Type B pancreatic cell (in vitro differentiated cells): ENCODE data around the gene MMP25. TPM values are rescaled to one million over a fixed set of nuclear protein-coding genes. Genes with fewer than 3 reads are reported as not detected.

Experiments used
- DNase-seq: peaks from one replicate; pipeline ENCODE4 v3.0.0; 2021; ENCODE audit warnings: mixed read lengths; ENCODE audit not compliant: unreplicated experiment; ENCODE audit errors: extremely low spot score
- H3K27ac Mint-ChIP-seq: 2 replicates; pipeline ENCODE4 v1.8.0; 2021; ENCODE audit warnings: mild to moderate bottlenecking, mixed read lengths
- H3K27me3 Mint-ChIP-seq: 2 replicates; pipeline ENCODE4 v1.8.0; 2021; ENCODE audit warnings: mixed read lengths
- H3K36me3 Mint-ChIP-seq: 2 replicates; pipeline ENCODE4 v1.8.0; 2021; ENCODE audit warnings: mixed read lengths
- H3K4me1 Mint-ChIP-seq: one replicate; pipeline ENCODE4 v1.8.0; 2021; ENCODE audit warnings: mixed read lengths; ENCODE audit not compliant: unreplicated experiment
- H3K4me3 Mint-ChIP-seq: 2 replicates; pipeline ENCODE4 v1.8.0; 2021; ENCODE audit warnings: mild to moderate bottlenecking, mixed read lengths
- H3K9me3 Mint-ChIP-seq: 2 replicates; pipeline ENCODE4 v1.8.0; 2021; ENCODE audit warnings: mixed read lengths
- total RNA-seq: library from RNA; stranded (reverse); gene quantifications from 2 replicates; pipeline ENCODE4 v1.2.1, GENCODE V29; 2021; ENCODE audit warnings: low replicate concordance
- TF ChIP-seq, protein P1 (sequence below): fragments of 200-600 bp; sonication (generic); conservative IDR thresholded peaks from 2 replicates; pipeline ENCODE4 v1.5.0; 2021; ENCODE audit warnings: antibody characterized with exemption, mild to moderate bottlenecking

MMP25 gene
- total RNA-seq, 1 donor from 2014 or later: 0.14 TPM

DNA sequence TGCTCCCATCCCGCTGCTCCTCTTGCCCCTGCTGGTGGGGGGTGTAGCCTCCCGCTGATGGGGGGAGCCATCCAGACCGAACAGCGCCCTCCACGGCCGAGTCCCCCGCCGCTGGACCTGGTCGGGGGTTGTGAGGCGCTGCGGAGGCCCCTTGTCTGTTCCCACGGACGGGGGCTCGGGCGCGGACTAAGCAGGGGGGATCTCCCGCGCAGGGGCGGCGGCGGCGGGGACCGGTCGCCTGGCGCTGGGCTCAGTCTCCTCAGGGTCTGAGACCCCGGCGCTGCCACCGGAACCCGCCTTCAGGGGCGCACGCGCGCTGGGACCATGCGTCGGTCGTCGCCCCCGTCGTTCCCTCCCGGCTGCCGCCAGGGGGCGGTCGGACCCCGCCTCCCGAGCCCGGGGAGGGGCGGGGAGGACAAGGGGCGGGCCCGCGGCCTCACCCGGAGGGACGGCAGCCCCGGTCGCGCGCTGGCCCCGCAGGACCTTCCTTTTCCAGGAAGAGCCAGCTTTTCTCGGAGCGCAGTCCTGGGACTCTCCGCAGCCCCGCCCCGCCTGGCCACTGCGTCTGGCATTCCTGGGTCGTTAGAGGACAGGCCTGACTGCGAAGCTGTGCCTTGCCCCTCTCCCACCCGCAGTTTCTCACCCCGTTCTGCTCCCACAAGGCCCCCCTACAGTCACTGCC is 12.8 kb downstream of the MMP25 start:
- Mint-ChIP-seq H3K27me3 (no peaks in the 10 kb centered on the region), H3K4me3 (peak overlapping the region; percentile 86), H3K36me3 (no peaks in the 10 kb centered on the region), H3K4me1 (no peaks in the 10 kb centered on the region), H3K27ac (peak overlapping the region; percentile 84), H3K9me3 (no peaks in the 10 kb centered on the region)
- TF ChIP-seq, protein P1, sequence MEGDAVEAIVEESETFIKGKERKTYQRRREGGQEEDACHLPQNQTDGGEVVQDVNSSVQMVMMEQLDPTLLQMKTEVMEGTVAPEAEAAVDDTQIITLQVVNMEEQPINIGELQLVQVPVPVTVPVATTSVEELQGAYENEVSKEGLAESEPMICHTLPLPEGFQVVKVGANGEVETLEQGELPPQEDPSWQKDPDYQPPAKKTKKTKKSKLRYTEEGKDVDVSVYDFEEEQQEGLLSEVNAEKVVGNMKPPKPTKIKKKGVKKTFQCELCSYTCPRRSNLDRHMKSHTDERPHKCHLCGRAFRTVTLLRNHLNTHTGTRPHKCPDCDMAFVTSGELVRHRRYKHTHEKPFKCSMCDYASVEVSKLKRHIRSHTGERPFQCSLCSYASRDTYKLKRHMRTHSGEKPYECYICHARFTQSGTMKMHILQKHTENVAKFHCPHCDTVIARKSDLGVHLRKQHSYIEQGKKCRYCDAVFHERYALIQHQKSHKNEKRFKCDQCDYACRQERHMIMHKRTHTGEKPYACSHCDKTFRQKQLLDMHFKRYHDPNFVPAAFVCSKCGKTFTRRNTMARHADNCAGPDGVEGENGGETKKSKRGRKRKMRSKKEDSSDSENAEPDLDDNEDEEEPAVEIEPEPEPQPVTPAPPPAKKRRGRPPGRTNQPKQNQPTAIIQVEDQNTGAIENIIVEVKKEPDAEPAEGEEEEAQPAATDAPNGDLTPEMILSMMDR: peak; percentile 96
- DNase-seq: peak; percentile 93

DNA sequence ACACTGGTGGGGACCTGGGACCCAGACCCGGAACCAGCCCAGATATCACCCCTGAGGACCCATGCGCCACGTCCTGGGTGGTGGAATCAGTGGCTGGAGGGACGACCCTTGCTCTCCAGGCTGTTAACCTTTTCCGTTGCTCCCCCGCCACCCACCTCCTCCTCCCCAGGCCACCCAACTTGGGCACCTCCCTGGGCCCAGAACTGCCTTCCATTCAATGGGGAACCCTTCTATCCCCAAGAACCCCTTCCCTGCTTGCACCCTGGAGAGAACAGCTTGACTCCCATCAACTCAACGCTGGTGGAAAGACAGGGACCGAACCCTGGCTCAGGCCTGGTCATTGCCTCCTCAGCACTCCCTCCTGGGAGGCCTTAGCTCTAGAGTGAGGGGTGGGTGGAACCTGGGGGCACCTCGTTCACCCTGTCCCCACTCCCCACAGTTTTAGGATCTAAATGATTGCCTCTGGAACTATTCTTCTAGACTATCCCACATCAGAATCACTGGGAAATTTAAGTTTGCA is 13.4 kb downstream of the MMP25 start:
- Mint-ChIP-seq H3K27ac (peak overlapping the region; percentile 84), H3K9me3 (no peaks in the 10 kb centered on the region), H3K4me3 (peak overlapping the region; percentile 86), H3K27me3 (no peaks in the 10 kb centered on the region), H3K4me1 (no peaks in the 10 kb centered on the region), H3K36me3 (no peaks in the 10 kb centered on the region)
- TF ChIP-seq, protein P1: no peak
- no peak for DNase-seq

DNA sequence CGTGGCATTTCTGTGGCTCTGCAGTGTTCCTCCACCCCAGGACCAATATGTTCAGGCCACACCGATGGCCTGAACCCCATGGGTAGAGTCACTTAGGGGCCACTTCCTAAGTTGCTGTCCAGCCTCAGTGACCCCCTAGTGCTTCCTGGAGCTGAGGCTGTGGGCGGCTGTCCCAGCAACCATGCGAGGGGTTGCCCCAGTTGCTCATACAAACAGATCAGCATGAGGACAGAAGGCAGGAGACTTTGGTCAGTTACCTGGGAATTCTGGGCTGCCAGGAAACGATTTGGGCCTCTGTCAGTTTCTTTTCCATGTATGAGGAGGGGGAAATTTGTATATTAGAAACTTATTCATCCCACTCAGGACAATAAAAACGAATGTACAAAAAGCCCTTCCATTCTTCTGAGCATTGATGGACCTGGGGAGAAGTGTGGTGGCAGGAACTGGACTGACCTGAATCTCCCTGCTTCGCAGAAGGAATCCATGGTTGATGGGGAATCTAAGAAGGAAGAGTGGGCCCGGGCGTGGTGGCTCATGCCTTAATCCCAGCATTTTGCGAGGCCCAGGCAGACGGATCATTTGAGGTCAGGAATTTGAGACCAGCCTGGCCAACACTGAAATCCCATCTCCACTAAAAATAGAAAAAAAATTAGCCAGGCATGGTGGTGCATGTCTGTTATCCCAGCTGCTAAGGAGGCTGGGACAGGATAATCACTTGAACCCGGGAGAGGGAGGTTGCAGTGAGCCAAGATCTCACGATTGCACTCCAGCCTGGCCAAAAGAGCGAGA is 14.2 kb downstream of the MMP25 start:
- Mint-ChIP-seq H3K36me3 (no peaks in the 10 kb centered on the region), H3K9me3 (no peaks in the 10 kb centered on the region), H3K27me3 (no peaks in the 10 kb centered on the region), H3K4me3 (peak overlapping the region; percentile 86), H3K27ac (no peak overlapping the region), H3K4me1 (no peaks in the 10 kb centered on the region)
- TF ChIP-seq, protein P1: no peak
- no peak for DNase-seq

DNA sequence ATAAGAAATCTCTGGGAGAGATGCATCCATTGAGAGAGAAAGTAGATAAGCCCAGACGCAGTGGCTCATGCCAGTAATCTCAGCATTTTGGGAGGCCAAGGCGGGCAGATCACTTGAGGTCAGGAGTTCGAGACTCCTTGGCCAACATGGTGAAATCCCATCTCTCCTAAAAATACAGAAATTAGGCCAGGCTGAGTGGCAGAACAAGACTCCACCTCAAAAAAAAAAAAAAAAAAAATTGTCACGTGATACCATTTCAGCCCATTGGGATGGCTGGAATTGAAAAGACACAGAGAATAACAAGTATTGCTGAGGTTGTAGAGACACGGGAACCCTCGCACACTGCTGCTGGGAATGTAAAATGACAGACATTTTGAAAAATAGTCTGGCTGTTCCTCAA is 16.2 kb downstream of the MMP25 start:
- TF ChIP-seq, protein P1: no peak
- Mint-ChIP-seq H3K9me3 (no peaks in the 10 kb centered on the region), H3K4me1 (no peaks in the 10 kb centered on the region), H3K4me3 (no peak overlapping the region), H3K27ac (no peak overlapping the region), H3K36me3 (no peaks in the 10 kb centered on the region), H3K27me3 (no peaks in the 10 kb centered on the region)
- no peak for DNase-seq

DNA sequence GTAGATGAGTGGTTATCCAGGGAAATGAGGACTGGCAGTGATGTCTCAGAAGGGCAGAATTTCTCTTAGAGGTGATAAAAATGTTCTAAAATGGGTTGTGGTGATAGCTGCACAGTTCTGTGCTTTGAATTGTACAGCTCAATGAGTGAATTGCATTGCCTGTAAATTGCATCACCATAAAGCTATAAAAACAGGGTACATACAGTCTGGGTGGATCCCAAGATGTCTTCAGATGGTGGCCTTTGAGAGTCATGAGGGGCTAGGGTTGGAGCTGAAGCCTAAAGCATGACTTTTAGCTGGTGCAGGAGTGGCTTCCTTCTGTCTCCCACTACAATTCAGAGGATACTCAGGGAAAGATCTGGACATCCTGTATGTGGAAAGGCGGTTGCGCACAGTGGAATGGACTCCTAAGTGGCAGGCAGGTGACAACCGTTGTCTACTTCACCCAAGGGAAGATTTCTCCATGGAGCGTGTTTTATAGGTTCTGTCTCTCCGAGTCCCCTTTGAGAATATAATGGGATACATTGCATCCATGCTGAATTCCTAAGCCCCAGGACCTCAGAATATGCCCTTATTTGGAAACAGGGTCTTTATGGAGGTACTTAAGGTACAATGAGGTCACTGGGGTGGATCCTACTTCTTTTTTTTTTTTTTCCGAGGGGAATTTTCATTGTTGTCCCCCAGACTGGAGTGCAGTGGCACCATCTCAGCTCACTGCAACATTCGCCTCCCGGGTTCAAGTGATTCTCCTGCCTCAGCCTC is 17.4 kb downstream of the MMP25 start:
- no peak overlapping the region for H3K4me3 Mint-ChIP-seq
- no peaks in the 10 kb centered on the region for H3K9me3 Mint-ChIP-seq
- TF ChIP-seq, protein P1: no peak
- no peaks in the 10 kb centered on the region for H3K4me1 Mint-ChIP-seq
- no peaks in the 10 kb centered on the region for H3K36me3 Mint-ChIP-seq
- no peak for DNase-seq
- no peak overlapping the region for H3K27ac Mint-ChIP-seq
- no peaks in the 10 kb centered on the region for H3K27me3 Mint-ChIP-seq
